OCI-LY3 (cell line): Measurements from ENCODE around the gene PLB1.

ENCODE experiments used
- CTCF ChIP-seq: fragments of 200-600, 300-600 bp; sonication (generic); IDR thresholded peaks from 2 replicates; pipeline ENCODE4 v1.5.1; 2014; ENCODE audit warnings: antibody characterized with exemption, low read length, low read depth
- EZH2phosphoT487 ChIP-seq: fragments of 200-600 bp; shearing (Covaris generic); IDR thresholded peaks from 2 replicates; pipeline ENCODE4 v1.6.1; 2018; ENCODE audit warnings: antibody characterized with exemption, mixed run types, low read depth

- TF ChIP-seq CTCF (peak; percentile 98), EZH2phosphoT487 (no peak)
These were observed 70.7 kb downstream of the PLB1 start for GRCh38 chr2:28566521-28567041.
